A549 (cell line): ENCODE results near the gene TCF7L1. TPM values are rescaled to one million over a fixed set of nuclear protein-coding genes. Genes with fewer than 3 reads are reported as not detected.

ENCODE experiments used
- ATAC-seq, 2 experiments: fragments of 200-7000 bp in 1 of 2; fragments of >200 bp in 1 of 2; cut with Nextera tagmentation in 1 of 2; cut with Tn5 transposase in 1 of 2; 3 replicates each; pipeline versions ENCODE4 v1.8.0 to v1.9.1; 2018 to 2020; ENCODE audit warnings: mild to moderate bottlenecking in 1 of 2, moderate library complexity in 1 of 2
- CTCF ChIA-PET: fragments of 300-600 bp; sonication (Branson Sonifier 250); formaldehyde crosslinking; extraction: SDS; loops from one replicate; lab custom pipeline; 2021; ENCODE audit warnings: antibody characterized with exemption, inconsistent platforms; lab: Yijun Ruan, JAX
- POLR2A ChIA-PET: fragments of 350-600 bp; formaldehyde crosslinking; extraction: SDS; loops from one replicate; lab custom pipeline; 2021; ENCODE audit warnings: antibody characterized with exemption, inconsistent platforms; lab: Yijun Ruan, JAX
- DNase-seq, 2 experiments: peaks; one replicate each; pipeline versions ENCODE4 v3.0.0 to v3.0.0-alpha.2; 2011 to 2016; ENCODE audit warnings: low read depth in 1 of 2, low spot score in 1 of 2
- FAIRE-seq: peaks from 2 replicates; lab custom pipeline; 2011; peaks lifted over from hg19 to GRCh38; lab: Jason Lieb, UNC
- H3K27ac ChIP-seq, 2 experiments: fragments of >200 bp; sonication (Bioruptor Twin); formaldehyde crosslinking; 3 replicates each; pipeline ENCODE4 v1.5.1; 2016 to 2017
- H3K4me1 ChIP-seq: fragments of >200 bp; sonication (Bioruptor Twin); formaldehyde crosslinking; 3 replicates; pipeline ENCODE4 v1.6.1; 2016
- H3K4me2 ChIP-seq: fragments of >200 bp; sonication (Bioruptor Twin); formaldehyde crosslinking; 3 replicates; pipeline ENCODE4 v1.6.1; 2016
- H3K4me3 ChIP-seq: fragments of >200 bp; sonication (Bioruptor Twin); formaldehyde crosslinking; 3 replicates; pipeline ENCODE4 v1.5.1; 2016
- H3K9me3 ChIP-seq: fragments of >200 bp; sonication (Bioruptor Twin); formaldehyde crosslinking; 3 replicates; pipeline ENCODE4 v1.6.1; 2016
- BHLHE40 ChIP-seq: IDR thresholded peaks from 2 replicates; pipeline ENCODE4 v1.6.1; 2012; ENCODE audit warnings: low read depth, low read length, inconsistent platforms
- CBX2 ChIP-seq: fragments of 200-600 bp; sonication (generic); IDR thresholded peaks from 2 replicates; pipeline ENCODE4 v1.6.1; 2016; ENCODE audit warnings: low read depth, mild to moderate bottlenecking, borderline replicate concordance
- FOXS1 ChIP-seq: fragments of 250-450 bp; sonication (Bioruptor Pico); IDR thresholded peaks from 2 replicates; pipeline ENCODE4 v1.5.0; 2020; ENCODE audit warnings: mild to moderate bottlenecking, moderate library complexity
- GATA3 ChIP-seq: IDR thresholded peaks from 2 replicates; pipeline ENCODE4 v1.6.1; 2012; ENCODE audit warnings: borderline replicate concordance
- HDAC2 ChIP-seq: fragments of 200-600 bp; sonication (generic); IDR thresholded peaks from 2 replicates; pipeline ENCODE4 v1.6.1; 2016
- HMGXB4 ChIP-seq: fragments of 250-450 bp; sonication (Bioruptor Pico); IDR thresholded peaks from 2 replicates; pipeline ENCODE4 v1.5.0; 2021; ENCODE audit warnings: mild to moderate bottlenecking, moderate library complexity, borderline replicate concordance
- JUN ChIP-seq, 2 experiments: fragments of >200 bp; sonication (Bioruptor Twin); formaldehyde crosslinking; IDR thresholded peaks; 2 replicates in 1 of 2; 3 replicates in 1 of 2; pipeline ENCODE4 v1.6.1; 2016 to 2017
- KDM5A ChIP-seq: fragments of 200-600 bp; sonication (generic); IDR thresholded peaks from 2 replicates; pipeline ENCODE4 v1.6.1; 2016; ENCODE audit warnings: antibody characterized with exemption, mild to moderate bottlenecking
- NFE2L2 ChIP-seq: fragments of 150-350 bp; conservative IDR thresholded peaks from 2 replicates; pipeline ENCODE4 v1.6.1; 2014; ENCODE audit warnings: low read length
- NPAS2 ChIP-seq: fragments of 250-450 bp; sonication (Bioruptor Pico); IDR thresholded peaks from 2 replicates; pipeline ENCODE4 v1.8.0; 2022; ENCODE audit warnings: mild to moderate bottlenecking, moderate library complexity, borderline replicate concordance
- NR3C1 ChIP-seq: fragments of >200 bp; sonication (Bioruptor Twin); formaldehyde crosslinking; IDR thresholded peaks from 3 replicates; pipeline ENCODE4 v1.6.1; 2017
- PHF8 ChIP-seq: fragments of 200-600 bp; sonication (generic); IDR thresholded peaks from 2 replicates; pipeline ENCODE4 v1.6.1; 2016; ENCODE audit warnings: low read depth, mild to moderate bottlenecking, antibody characterized with exemption, moderate library complexity, borderline replicate concordance
- RAD21 ChIP-seq, 2 experiments: fragments of >200 bp in 1 of 2; sonication (Bioruptor Twin) in 1 of 2; formaldehyde crosslinking in 1 of 2; IDR thresholded peaks in 1 of 2; conservative IDR thresholded peaks in 1 of 2; 2 replicates in 1 of 2; 3 replicates in 1 of 2; pipeline ENCODE4 v1.6.1; 2012 to 2018; ENCODE audit warnings: inconsistent platforms in 1 of 2
- RCOR1 ChIP-seq: fragments of 150-350 bp; IDR thresholded peaks from 2 replicates; pipeline ENCODE4 v1.6.1; 2014; ENCODE audit warnings: antibody characterized with exemption, low read length, low read depth
- RNF2 ChIP-seq: fragments of 200-600 bp; sonication (generic); IDR thresholded peaks from 2 replicates; pipeline ENCODE4 v1.6.1; 2016; ENCODE audit warnings: low read depth, mild to moderate bottlenecking, antibody characterized with exemption, moderate library complexity, borderline replicate concordance
- SMC3 ChIP-seq: fragments of >200 bp; sonication (Bioruptor Twin); formaldehyde crosslinking; IDR thresholded peaks from 3 replicates; pipeline ENCODE4 v1.6.1; 2018; ENCODE audit warnings: inconsistent platforms
- TFCP2L1 ChIP-seq: fragments of 250-450 bp; sonication (Bioruptor Pico); IDR thresholded peaks from 2 replicates; pipeline ENCODE4 v1.5.0; 2021; ENCODE audit warnings: mild to moderate bottlenecking
- TP53 ChIP-seq: fragments of 250-450 bp; sonication (Bioruptor Pico); IDR thresholded peaks from 2 replicates; pipeline ENCODE4 v1.5.0; 2021; ENCODE audit warnings: mild to moderate bottlenecking, moderate library complexity
- USF2 ChIP-seq: fragments of 450-650 bp; IDR thresholded peaks from 2 replicates; pipeline ENCODE4 v1.6.1; 2014; ENCODE audit warnings: antibody characterized with exemption
- ZC3H11A ChIP-seq: fragments of 450-650 bp; IDR thresholded peaks from 2 replicates; pipeline ENCODE4 v1.6.1; 2014; ENCODE audit warnings: antibody characterized with exemption, mild to moderate bottlenecking
- WGBS: methylation state at CpG from one replicate; pipeline ENCODE4 v1.1.6; 2017; ENCODE audit errors: missing lambda C conversion rate; 5-methylcytosine and 5-hydroxymethylcytosine counted together
- polyA plus RNA-seq, 4 experiments: library from polyadenylated mRNA; depleted of rRNA in 3 of 4; stranded (reverse); fragments of >200 nt; fragmentation: RNase III in 1 of 4; extraction: RNeasy Plus Mini Kit Qiagen cat#74134 plus additional on column Dnase treatment in 1 of 4; gene quantifications; 2 replicates in 3 of 4; 3 replicates in 1 of 4; pipeline ENCODE4 v1.2.3, GENCODE V29; 2011 to 2017

TCF7L1 gene
- polyA plus RNA-seq, 2 of the 4 experiments (the other 2 are of a cell fraction), result 0.68 to 4.4 TPM

GRCh38 chr2:85239102-85239501 lies 105.9 kb downstream of the TCF7L1 start:
- Histone ChIP-seq H3K4me3 (no peak overlapping the region), H3K4me2 (no peak overlapping the region), H3K27ac (no peak overlapping the region), H3K4me1 (no peaks in the 10 kb centered on the region), H3K9me3 (no peaks in the 10 kb centered on the region)
- 71% methylated on average over 3 of the region's 3 CpGs for WGBS
- TF ChIP-seq NFE2L2, result no peak
- TF ChIP-seq HDAC2, result no peak
- TF ChIP-seq NR3C1, result no peak
- no peak for TF ChIP-seq PHF8
- no peak for TF ChIP-seq NPAS2
- no peak for TF ChIP-seq RCOR1
- no peak for TF ChIP-seq HMGXB4 (CRISPR knock-in tag)
- ChIA-PET CTCF (no interaction called here), POLR2A (no interaction called here)
- DNase-seq (no peak), ATAC-seq (no peak), FAIRE-seq (no peak)

- FAIRE-seq (no peak), DNase-seq (no peak), ATAC-seq (no peak)
- Histone ChIP-seq H3K4me1 (no peaks in the 10 kb centered on the region), H3K4me2 (no peak overlapping the region), H3K9me3 (no peaks in the 10 kb centered on the region), H3K4me3 (no peak overlapping the region), H3K27ac (no peak overlapping the region)
- 83% methylated on average over 8 of the region's 8 CpGs for WGBS
- ChIA-PET CTCF (interaction anchor here (0.7 to 1.6 kb wide), 3 partner anchors 45 to 136 kb away, joined by 4 to 5 read pairs (median 5); partner anchors contain the start of gene TCF7L1), POLR2A (interaction anchor here (0.7 kb wide), 1 partner anchor 25 kb away, joined by 6 read pairs; no protein-coding TSS in a partner anchor)
- TF ChIP-seq NR3C1, result no peak
These were observed 106.9 kb downstream of the TCF7L1 start for GRCh38 chr2:85240055-85240454.

- DNase-seq (no peak), ATAC-seq (0 out of 6 replicates have a peak, but pooled peaks of 1 of the 2 experiments have one; percentile 22), FAIRE-seq (no peak)
- POLR2A ChIA-PET, result no interaction called here
- CTCF ChIA-PET, result interaction anchor here (1.5 to 2.9 kb wide), 2 partner anchors 12 to 175 kb away, joined by 6 to 13 read pairs; no protein-coding TSS in a partner anchor
- no peak for TF ChIP-seq HMGXB4 (CRISPR knock-in tag)
- no peak for TF ChIP-seq SMC3
- no peak for TF ChIP-seq GATA3
- TF ChIP-seq FOXS1 (CRISPR knock-in tag), result no peak
- TF ChIP-seq RNF2, result no peak
- no peak for TF ChIP-seq ZC3H11A
- TF ChIP-seq USF2, result no peak
- no peak for TF ChIP-seq TP53 (CRISPR knock-in tag)
- TF ChIP-seq TFCP2L1 (CRISPR knock-in tag), result no peak
- TF ChIP-seq CBX2, result no peak
- TF ChIP-seq RAD21 (conservative IDR thresholded peaks at IDR 0.05 in 1 of 2, IDR thresholded peaks at IDR 0.05 in 1 of 2), result no peak
- no peak for TF ChIP-seq BHLHE40
- TF ChIP-seq HDAC2, result no peak
- TF ChIP-seq KDM5A, result no peak
- no peak for TF ChIP-seq JUN (IDR thresholded peaks at IDR 0.05)
- Histone ChIP-seq H3K4me1 (no peaks in the 10 kb centered on the region), H3K4me2 (no peak overlapping the region), H3K9me3 (no peaks in the 10 kb centered on the region), H3K4me3 (no peak overlapping the region), H3K27ac (no peak overlapping the region)
- WGBS, result 85% methylated on average over 7 of the region's 7 CpGs
These were observed 109.1 kb downstream of the TCF7L1 start for GRCh38 chr2:85242321-85242720.
